C4-2B (cell line): ENCODE data around the gene BLCAP.

Experiments
- ZFX ChIP-seq: fragments of 450-650 bp; IDR thresholded peaks from 2 replicates; pipeline ENCODE4 v1.6.1; 2017
- TF ChIP-seq, protein P1 (sequence below): fragments of 450-650 bp; conservative IDR thresholded peaks from 2 replicates; pipeline ENCODE4 v1.5.1; 2017; ENCODE audit warnings: mild to moderate bottlenecking

DNA sequence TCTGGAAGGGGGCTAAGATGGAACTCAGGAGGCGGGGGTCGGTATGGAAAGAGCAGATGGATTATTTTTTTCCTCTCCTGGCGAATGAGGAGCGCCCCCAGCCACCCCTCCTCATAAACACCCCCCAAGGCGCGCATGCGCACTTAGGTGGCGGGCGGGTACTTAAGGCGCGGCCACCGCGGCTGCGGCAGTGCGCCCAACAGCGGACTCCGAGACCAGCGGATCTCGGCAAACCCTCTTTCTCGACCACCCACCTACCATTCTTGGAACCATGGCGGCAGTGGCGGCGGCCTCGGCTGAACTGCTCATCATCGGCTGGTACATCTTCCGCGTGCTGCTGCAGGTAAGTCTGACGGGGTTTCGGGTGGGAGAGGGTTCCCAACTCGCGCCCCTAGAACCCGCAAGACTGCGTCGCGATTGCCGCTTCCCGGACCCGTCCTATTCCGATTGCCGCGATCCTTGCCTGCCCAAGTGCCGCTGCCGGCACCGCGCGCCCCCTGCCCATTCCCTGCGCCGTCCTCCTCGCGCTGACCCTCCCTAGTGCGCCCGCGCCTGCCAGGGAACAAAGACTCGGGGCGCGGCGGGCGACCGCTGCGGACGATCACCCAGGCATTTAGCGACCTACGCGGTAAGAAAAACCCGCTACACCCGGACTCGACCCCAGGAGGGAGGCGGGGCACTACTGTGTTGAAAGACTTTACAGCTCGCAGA is 6.5 kb downstream of the BLCAP start, which contains the start of gene NNAT:
- TF ChIP-seq, protein P1, sequence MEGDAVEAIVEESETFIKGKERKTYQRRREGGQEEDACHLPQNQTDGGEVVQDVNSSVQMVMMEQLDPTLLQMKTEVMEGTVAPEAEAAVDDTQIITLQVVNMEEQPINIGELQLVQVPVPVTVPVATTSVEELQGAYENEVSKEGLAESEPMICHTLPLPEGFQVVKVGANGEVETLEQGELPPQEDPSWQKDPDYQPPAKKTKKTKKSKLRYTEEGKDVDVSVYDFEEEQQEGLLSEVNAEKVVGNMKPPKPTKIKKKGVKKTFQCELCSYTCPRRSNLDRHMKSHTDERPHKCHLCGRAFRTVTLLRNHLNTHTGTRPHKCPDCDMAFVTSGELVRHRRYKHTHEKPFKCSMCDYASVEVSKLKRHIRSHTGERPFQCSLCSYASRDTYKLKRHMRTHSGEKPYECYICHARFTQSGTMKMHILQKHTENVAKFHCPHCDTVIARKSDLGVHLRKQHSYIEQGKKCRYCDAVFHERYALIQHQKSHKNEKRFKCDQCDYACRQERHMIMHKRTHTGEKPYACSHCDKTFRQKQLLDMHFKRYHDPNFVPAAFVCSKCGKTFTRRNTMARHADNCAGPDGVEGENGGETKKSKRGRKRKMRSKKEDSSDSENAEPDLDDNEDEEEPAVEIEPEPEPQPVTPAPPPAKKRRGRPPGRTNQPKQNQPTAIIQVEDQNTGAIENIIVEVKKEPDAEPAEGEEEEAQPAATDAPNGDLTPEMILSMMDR = no peak
- no peak for TF ChIP-seq ZFX
